Parathyroid adenoma (tissue), 2 donors: ENCODE measurements around the gene RPL13A.

Source experiments
- H2AFZ ChIP-seq: fragments of 300-600 bp; sonication (generic); one replicate; pipeline ENCODE4 v1.7.0; 2017; ENCODE audit warnings: antibody characterized with exemption, mild to moderate bottlenecking
- H3K27ac ChIP-seq: fragments of 300-600 bp; sonication (generic); one replicate; pipeline ENCODE4 v1.7.0; 2017
- H3K27me3 ChIP-seq: fragments of 300-600 bp; sonication (generic); one replicate; pipeline ENCODE4 v1.7.0; 2017; ENCODE audit warnings: low read length; ENCODE audit not compliant: control insufficient read depth, insufficient read depth
- H3K36me3 ChIP-seq: fragments of 300-600 bp; sonication (generic); one replicate; pipeline ENCODE4 v1.7.0; 2017; ENCODE audit warnings: low read length; ENCODE audit not compliant: control insufficient read depth, insufficient read depth
- H3K4me1 ChIP-seq: fragments of 300-600 bp; sonication (generic); one replicate; pipeline ENCODE4 v1.7.0; 2017; ENCODE audit warnings: control low read depth
- H3K4me2 ChIP-seq: fragments of 300-600 bp; sonication (generic); one replicate; pipeline ENCODE4 v1.7.0; 2017; ENCODE audit warnings: low read length
- H3K4me3 ChIP-seq: fragments of 300-600 bp; sonication (generic); one replicate; pipeline ENCODE4 v1.7.0; 2017; ENCODE audit warnings: low read depth, low read length
- H3K79me2 ChIP-seq: fragments of 300-600 bp; sonication (generic); one replicate; pipeline ENCODE4 v1.7.0; 2017; ENCODE audit warnings: control low read depth
- H3K9ac ChIP-seq: fragments of 300-600 bp; sonication (generic); one replicate; pipeline ENCODE4 v1.7.0; 2017; ENCODE audit warnings: mild to moderate bottlenecking
- H3K9me3 ChIP-seq: fragments of 300-600 bp; sonication (generic); one replicate; pipeline ENCODE4 v1.7.0; 2017; ENCODE audit warnings: low read length; ENCODE audit not compliant: control insufficient read depth
- TF ChIP-seq, protein P1 (sequence below): fragments of 300-600 bp; sonication (generic); IDR thresholded peaks from one replicate; pipeline ENCODE4 v1.7.0; 2017; ENCODE audit warnings: antibody characterized with exemption, mild to moderate bottlenecking
- donor health status: primary hyperparathyroidism.

The RPL13A gene

GRCh38 chr19:49461656-49462055 lies 25.8 kb upstream of the RPL13A start:
- no peak overlapping the region for H2AFZ ChIP-seq
- no peaks in the 10 kb centered on the region for H3K36me3 ChIP-seq
- H3K4me3 ChIP-seq, result no peak overlapping the region
- H3K27ac ChIP-seq, result no peak overlapping the region
- no peaks in the 10 kb centered on the region for H3K27me3 ChIP-seq
- no peak overlapping the region for H3K4me2 ChIP-seq
- no peaks in the 10 kb centered on the region for H3K9me3 ChIP-seq
- no peaks in the 10 kb centered on the region for H3K79me2 ChIP-seq
- no peaks in the 10 kb centered on the region for H3K4me1 ChIP-seq
- TF ChIP-seq, protein P1, sequence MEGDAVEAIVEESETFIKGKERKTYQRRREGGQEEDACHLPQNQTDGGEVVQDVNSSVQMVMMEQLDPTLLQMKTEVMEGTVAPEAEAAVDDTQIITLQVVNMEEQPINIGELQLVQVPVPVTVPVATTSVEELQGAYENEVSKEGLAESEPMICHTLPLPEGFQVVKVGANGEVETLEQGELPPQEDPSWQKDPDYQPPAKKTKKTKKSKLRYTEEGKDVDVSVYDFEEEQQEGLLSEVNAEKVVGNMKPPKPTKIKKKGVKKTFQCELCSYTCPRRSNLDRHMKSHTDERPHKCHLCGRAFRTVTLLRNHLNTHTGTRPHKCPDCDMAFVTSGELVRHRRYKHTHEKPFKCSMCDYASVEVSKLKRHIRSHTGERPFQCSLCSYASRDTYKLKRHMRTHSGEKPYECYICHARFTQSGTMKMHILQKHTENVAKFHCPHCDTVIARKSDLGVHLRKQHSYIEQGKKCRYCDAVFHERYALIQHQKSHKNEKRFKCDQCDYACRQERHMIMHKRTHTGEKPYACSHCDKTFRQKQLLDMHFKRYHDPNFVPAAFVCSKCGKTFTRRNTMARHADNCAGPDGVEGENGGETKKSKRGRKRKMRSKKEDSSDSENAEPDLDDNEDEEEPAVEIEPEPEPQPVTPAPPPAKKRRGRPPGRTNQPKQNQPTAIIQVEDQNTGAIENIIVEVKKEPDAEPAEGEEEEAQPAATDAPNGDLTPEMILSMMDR, result no peak
- no peak overlapping the region for H3K9ac ChIP-seq

DNA sequence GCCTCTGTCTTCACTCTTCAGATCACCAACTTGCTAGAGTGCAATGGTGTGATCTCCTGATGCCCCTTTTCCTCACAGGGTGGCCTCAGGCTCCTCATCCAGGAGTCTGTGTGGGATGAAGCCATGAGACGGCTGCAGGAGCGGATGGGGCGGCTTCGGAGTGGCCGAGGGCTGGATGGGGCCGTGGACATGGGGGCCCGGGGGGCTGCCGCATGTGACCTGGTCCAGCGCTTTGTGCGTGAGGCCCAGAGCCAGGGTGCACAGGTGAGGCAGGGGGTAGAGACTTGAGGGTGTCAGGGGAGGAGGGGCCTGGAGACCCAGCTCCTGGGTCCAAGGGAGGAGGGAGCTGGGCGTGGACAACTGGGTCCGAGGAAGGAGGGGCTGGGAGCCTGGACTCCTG lies 24.9 kb upstream of the RPL13A start:
- Histone ChIP-seq H3K27me3 (no peaks in the 10 kb centered on the region), H3K36me3 (no peaks in the 10 kb centered on the region), H3K9ac (no peak overlapping the region), H3K4me2 (no peak overlapping the region), H3K79me2 (no peaks in the 10 kb centered on the region), H2AFZ (no peak overlapping the region), H3K27ac (no peak overlapping the region), H3K4me3 (no peak overlapping the region), H3K9me3 (no peaks in the 10 kb centered on the region), H3K4me1 (no peaks in the 10 kb centered on the region)
- TF ChIP-seq, protein P1, result no peak

- no peaks in the 10 kb centered on the region for H3K79me2 ChIP-seq
- no peaks in the 10 kb centered on the region for H3K4me1 ChIP-seq
- no peak overlapping the region for H3K9ac ChIP-seq
- TF ChIP-seq, protein P1, result no peak
- H3K27ac ChIP-seq, result no peak overlapping the region
- H3K36me3 ChIP-seq, result no peaks in the 10 kb centered on the region
- H2AFZ ChIP-seq, result no peak overlapping the region
- no peaks in the 10 kb centered on the region for H3K27me3 ChIP-seq
- no peak overlapping the region for H3K4me2 ChIP-seq
- H3K9me3 ChIP-seq, result no peaks in the 10 kb centered on the region
- H3K4me3 ChIP-seq, result no peak overlapping the region
These were observed 23.3 kb upstream of the RPL13A start for GRCh38 chr19:49463960-49464740.

DNA sequence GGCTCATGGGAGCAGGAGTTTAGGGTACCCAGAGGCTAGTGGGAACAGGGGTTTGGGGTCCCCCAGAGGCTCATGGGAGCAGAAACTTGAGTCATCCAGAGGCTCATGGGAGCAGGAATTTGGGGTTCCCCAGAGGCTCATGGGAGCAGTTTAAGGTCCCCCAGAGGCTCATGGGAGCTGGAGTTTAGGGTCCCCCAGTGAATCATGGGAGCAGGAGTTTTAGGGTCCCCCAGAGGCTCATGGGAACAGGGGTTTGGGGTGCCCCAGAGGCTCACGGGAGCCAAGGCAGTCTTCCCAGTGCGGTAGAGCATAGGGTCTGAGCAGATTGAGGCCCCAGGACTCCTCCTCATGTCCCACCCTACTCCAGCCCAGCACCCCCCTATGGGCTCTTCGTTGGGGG lies 22.0 kb upstream of the RPL13A start:
- no peak overlapping the region for H3K4me3 ChIP-seq
- H3K36me3 ChIP-seq, result no peaks in the 10 kb centered on the region
- H3K27ac ChIP-seq, result no peak overlapping the region
- H3K4me1 ChIP-seq, result no peaks in the 10 kb centered on the region
- no peak overlapping the region for H2AFZ ChIP-seq
- H3K9me3 ChIP-seq, result no peaks in the 10 kb centered on the region
- H3K79me2 ChIP-seq, result no peaks in the 10 kb centered on the region
- no peaks in the 10 kb centered on the region for H3K27me3 ChIP-seq
- TF ChIP-seq, protein P1, result no peak
- no peak overlapping the region for H3K9ac ChIP-seq
- no peak overlapping the region for H3K4me2 ChIP-seq

DNA sequence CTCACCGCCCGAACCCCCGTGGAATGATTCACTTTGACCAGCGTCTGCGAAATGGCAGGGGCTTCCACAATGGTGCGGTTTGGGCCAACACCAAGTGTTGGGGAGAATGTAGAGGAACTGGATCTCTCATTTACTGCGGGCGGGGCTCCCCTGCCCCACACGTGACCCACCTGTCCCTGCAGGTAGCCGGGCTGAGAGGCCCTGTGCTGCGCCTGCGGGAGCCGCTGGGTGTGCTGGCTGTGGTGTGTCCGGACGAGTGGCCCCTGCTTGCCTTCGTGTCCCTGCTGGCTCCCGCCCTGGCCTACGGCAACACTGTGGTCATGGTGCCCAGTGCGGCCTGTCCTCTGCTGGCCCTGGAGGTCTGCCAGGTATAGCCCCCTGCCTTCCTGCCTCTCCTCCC lies 19.2 kb upstream of the RPL13A start:
- Histone ChIP-seq H3K4me1 (no peaks in the 10 kb centered on the region), H3K4me2 (no peak overlapping the region), H3K4me3 (no peak overlapping the region), H3K27me3 (no peaks in the 10 kb centered on the region), H3K27ac (peak overlapping the region; percentile 43), H3K9ac (no peak overlapping the region), H2AFZ (no peak overlapping the region), H3K36me3 (no peaks in the 10 kb centered on the region), H3K79me2 (no peaks in the 10 kb centered on the region), H3K9me3 (no peaks in the 10 kb centered on the region)
- TF ChIP-seq, protein P1, result no peak
